Heart left ventricle (tissue), 13 donors: ENCODE results near the gene PSMC4.

Source experiments
- CTCF ChIP-seq, 12 donors: fragments of 200-600 bp; sonication (generic) in 4 of 12; IDR thresholded peaks; one replicate each; pipeline versions ENCODE4 v1.5.0 to v1.8.0; 2018 to 2022; ENCODE audit warnings: antibody characterized with exemption in 12 of 12, mild to moderate bottlenecking in 5 of 12
- POLR2A ChIP-seq, 2 donors: fragments of 450-650 bp; IDR thresholded peaks; one replicate each; pipeline ENCODE4 v1.6.1; 2017; ENCODE audit warnings: antibody characterized with exemption in 2 of 2, mild to moderate bottlenecking in 2 of 2, moderate library complexity in 2 of 2
- donor health status: ischemic (EF 13 %, LVEDD 7.1; RV severe dilation, severe dysfunction).
- donor health status: DM: no; HTN: yes; CAD: no.
- donor health status: DM: no; HTN: no; CAD: no.
- donor health status: ischemic (EF 25% LVEDD 6.9; RV normal size, moderate dysfunction).
- donor health status: ischemic (EF 25% LVEDD 5.7; RV mildly dilated, moderate dysfunction).
- donor health status: ischemic (EF 35%, LVEDD 5.7; RV mildly dilated, moderate dysfunction).
- donor health status: nonischemic (EF 11% LVEDD 7.7; RV severe dilation, severe dysfunction).
- donor health status: DM: yes; HTN: yes; CAD: no.
- donor health status: PGD.
- donor health status: ischemic (EF 29% LVEDD 5.4; RV normal size, mild dysfunction).
- donor health status: nonischemic (EF 23%, LVEDD 6.1; RV moderate dilation, normal function).

GRCh38 chr19:39927076-39927475 is 43.9 kb upstream of the PSMC4 start:
- TF ChIP-seq POLR2A (IDR thresholded peaks at IDR 0.05) (no peak), CTCF (IDR thresholded peaks at IDR 0.05) (no peak)
